Measurements from ENCODE around the gene AMIGO1.

AMIGO1 gene

DNA sequence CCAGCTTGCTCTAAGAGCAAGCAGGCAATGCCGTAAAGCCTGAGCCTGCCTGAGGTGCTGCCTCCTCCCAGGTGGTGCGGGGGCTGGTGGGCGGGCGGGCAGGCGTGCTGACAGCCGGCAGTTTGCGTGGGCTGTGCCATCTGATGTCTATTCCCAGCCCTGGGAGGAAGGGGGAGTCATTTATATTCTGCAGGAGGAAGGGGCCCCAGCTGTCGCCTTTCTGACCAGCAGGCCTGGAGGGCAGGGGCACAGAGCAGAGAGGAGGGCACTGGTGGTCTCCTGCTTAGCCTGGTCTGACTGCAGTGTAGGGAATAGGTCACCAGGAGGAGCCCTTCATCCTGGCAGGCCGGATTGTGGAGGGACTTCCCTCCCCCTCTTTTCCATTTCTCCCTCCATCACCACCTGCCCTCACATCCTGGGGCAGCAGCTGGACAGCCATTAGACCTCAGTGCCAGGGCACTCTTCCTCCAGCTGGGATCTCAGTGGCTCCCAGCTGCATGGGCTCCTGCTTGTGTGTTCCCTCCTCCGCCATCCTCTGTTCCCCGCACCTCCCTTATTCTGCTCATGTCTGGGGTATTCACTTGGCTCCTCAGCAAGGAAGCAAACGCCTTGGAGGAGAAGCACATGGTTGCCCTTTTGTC lies 11.2 kb downstream of the AMIGO1 start:
- no peak overlapping the region for H3K27ac Mint-ChIP-seq
- H3K4me3 Mint-ChIP-seq, result no peak overlapping the region
- H3K9me3 Mint-ChIP-seq, result no peaks in the 10 kb centered on the region
- H3K4me1 Mint-ChIP-seq, result peaks cover 66% of the 10 kb centered on the region
- peak; percentile 75 for DNase-seq
- no peaks in the 10 kb centered on the region for H3K27me3 Mint-ChIP-seq (ENCODE audit: low read depth, poor library complexity)
- peaks cover 7% of the 10 kb centered on the region for H3K36me3 Mint-ChIP-seq (ENCODE audit: low read depth)
- TF ChIP-seq CTCF (IDR thresholded peaks at IDR 0.05), result peak; percentile 69

- Mint-ChIP-seq H3K4me3 (no peak overlapping the region), H3K36me3 (ENCODE audit: low read depth) (peaks cover 7% of the 10 kb centered on the region), H3K4me1 (peaks cover 66% of the 10 kb centered on the region), H3K27ac (no peak overlapping the region), H3K27me3 (ENCODE audit: low read depth, poor library complexity) (no peaks in the 10 kb centered on the region), H3K9me3 (no peaks in the 10 kb centered on the region)
- DNase-seq, result no peak
- no peak for TF ChIP-seq CTCF (IDR thresholded peaks at IDR 0.05)
Observed at GRCh38 chr1:109497449-109498160, 11.9 kb downstream of the AMIGO1 start.

DNA sequence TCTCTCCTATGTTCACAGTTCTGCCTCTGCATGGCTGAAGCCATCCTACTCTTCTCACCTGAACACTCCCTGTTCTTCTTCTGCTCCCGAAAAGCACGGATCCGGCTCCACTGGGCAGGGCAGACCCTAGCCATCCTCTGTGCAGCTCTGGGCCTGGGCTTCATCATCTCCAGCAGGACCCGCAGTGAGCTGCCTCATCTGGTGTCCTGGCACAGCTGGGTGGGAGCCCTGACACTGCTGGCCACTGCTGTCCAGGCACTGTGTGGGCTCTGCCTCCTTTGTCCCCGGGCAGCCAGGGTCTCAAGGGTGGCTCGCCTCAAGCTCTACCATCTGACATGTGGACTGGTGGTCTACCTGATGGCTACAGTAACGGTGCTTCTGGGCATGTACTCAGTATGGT lies 13.8 kb downstream of the AMIGO1 start:
- H3K4me3 Mint-ChIP-seq, result peak overlapping the region; percentile 92
- H3K4me1 Mint-ChIP-seq, result peaks cover 62% of the 10 kb centered on the region
- no peaks in the 10 kb centered on the region for H3K27me3 Mint-ChIP-seq (ENCODE audit: low read depth, poor library complexity)
- H3K27ac Mint-ChIP-seq, result no peak overlapping the region
- TF ChIP-seq CTCF (IDR thresholded peaks at IDR 0.05), result no peak
- no peaks in the 10 kb centered on the region for H3K9me3 Mint-ChIP-seq
- peaks cover 7% of the 10 kb centered on the region for H3K36me3 Mint-ChIP-seq (ENCODE audit: low read depth)
- no peak for DNase-seq

- peak within 1 kb of the TSS; percentile 83 for H3K27ac Mint-ChIP-seq
- no peaks in the 10 kb centered on the region for H3K9me3 Mint-ChIP-seq
- H3K4me3 Mint-ChIP-seq, result peak within 1 kb of the TSS; percentile 92
- peak; percentile 91 for DNase-seq
- H3K27me3 Mint-ChIP-seq (ENCODE audit: low read depth, poor library complexity), result no peaks in the 10 kb centered on the region
- peaks cover 7% of the 10 kb centered on the region for H3K36me3 Mint-ChIP-seq (ENCODE audit: low read depth)
- H3K4me1 Mint-ChIP-seq, result peaks cover 49% of the 10 kb centered on the region
- TF ChIP-seq CTCF (IDR thresholded peaks at IDR 0.05), result peak; percentile 95
Observed at GRCh38 chr1:109493805-109494539, 15.6 kb downstream of the AMIGO1 start, which contains the start of gene CYB561D1. Gene CYB561D1, plus strand, starts transcription at chr1:109494094. Its CDS starts 46 bp downstream, at chr1:109494140.

DNA sequence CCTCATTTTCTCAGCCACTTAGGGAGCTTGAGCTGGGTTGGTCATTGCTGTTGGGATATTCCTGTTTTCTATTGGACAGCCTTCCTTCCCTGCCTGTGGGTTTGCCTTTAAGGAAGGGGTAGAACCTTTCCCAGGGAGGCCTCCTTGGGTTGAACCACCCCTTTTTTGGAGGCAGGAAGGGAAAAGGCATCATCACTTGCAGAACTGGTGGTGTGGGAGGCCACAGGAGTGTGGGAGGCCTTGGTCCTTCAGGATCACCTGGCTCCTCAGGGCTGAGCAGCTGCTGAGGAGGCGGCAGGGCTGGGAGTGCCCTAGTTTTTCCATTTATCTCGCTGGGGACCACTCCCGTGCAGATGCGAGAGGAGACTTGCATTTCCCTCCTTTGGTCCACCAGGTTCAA lies 16.3 kb downstream of the AMIGO1 start:
- H3K27me3 Mint-ChIP-seq (ENCODE audit: low read depth, poor library complexity), result no peaks in the 10 kb centered on the region
- no peak for TF ChIP-seq CTCF (IDR thresholded peaks at IDR 0.05)
- H3K4me1 Mint-ChIP-seq, result peaks cover 42% of the 10 kb centered on the region
- H3K27ac Mint-ChIP-seq, result no peak overlapping the region
- H3K9me3 Mint-ChIP-seq, result no peaks in the 10 kb centered on the region
- peak overlapping the region; percentile 92 for H3K4me3 Mint-ChIP-seq
- H3K36me3 Mint-ChIP-seq (ENCODE audit: low read depth), result peaks cover 8% of the 10 kb centered on the region
- no peak for DNase-seq
